ENCODE results near the gene GPANK1.

DNA sequence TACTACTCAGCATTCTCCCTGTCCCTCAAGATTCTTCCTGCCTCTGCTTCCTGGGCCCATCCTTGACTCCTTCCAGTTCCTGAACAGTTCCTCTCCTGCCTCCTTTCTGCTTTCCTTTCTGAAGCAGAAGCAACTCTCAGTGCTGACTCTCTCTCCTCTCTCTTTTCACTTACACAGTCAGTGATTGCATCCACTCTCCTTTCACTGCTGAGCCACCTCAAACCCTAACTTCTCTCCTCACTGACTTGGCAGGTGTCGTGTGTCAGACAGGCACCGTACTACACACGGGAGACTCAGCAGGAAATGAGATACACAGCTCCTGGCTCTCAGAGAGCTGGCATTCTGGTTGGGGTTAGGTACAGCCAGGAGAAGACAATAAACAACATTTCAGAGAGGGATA lies 32.8 kb upstream of the GPANK1 start:
- TF ChIP-seq, protein P1, sequence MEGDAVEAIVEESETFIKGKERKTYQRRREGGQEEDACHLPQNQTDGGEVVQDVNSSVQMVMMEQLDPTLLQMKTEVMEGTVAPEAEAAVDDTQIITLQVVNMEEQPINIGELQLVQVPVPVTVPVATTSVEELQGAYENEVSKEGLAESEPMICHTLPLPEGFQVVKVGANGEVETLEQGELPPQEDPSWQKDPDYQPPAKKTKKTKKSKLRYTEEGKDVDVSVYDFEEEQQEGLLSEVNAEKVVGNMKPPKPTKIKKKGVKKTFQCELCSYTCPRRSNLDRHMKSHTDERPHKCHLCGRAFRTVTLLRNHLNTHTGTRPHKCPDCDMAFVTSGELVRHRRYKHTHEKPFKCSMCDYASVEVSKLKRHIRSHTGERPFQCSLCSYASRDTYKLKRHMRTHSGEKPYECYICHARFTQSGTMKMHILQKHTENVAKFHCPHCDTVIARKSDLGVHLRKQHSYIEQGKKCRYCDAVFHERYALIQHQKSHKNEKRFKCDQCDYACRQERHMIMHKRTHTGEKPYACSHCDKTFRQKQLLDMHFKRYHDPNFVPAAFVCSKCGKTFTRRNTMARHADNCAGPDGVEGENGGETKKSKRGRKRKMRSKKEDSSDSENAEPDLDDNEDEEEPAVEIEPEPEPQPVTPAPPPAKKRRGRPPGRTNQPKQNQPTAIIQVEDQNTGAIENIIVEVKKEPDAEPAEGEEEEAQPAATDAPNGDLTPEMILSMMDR (IDR thresholded peaks at IDR 0.05), result no peak
- TF ChIP-seq, protein P2, sequence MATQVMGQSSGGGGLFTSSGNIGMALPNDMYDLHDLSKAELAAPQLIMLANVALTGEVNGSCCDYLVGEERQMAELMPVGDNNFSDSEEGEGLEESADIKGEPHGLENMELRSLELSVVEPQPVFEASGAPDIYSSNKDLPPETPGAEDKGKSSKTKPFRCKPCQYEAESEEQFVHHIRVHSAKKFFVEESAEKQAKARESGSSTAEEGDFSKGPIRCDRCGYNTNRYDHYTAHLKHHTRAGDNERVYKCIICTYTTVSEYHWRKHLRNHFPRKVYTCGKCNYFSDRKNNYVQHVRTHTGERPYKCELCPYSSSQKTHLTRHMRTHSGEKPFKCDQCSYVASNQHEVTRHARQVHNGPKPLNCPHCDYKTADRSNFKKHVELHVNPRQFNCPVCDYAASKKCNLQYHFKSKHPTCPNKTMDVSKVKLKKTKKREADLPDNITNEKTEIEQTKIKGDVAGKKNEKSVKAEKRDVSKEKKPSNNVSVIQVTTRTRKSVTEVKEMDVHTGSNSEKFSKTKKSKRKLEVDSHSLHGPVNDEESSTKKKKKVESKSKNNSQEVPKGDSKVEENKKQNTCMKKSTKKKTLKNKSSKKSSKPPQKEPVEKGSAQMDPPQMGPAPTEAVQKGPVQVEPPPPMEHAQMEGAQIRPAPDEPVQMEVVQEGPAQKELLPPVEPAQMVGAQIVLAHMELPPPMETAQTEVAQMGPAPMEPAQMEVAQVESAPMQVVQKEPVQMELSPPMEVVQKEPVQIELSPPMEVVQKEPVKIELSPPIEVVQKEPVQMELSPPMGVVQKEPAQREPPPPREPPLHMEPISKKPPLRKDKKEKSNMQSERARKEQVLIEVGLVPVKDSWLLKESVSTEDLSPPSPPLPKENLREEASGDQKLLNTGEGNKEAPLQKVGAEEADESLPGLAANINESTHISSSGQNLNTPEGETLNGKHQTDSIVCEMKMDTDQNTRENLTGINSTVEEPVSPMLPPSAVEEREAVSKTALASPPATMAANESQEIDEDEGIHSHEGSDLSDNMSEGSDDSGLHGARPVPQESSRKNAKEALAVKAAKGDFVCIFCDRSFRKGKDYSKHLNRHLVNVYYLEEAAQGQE (IDR thresholded peaks at IDR 0.05; ENCODE audit: insufficient read depth in 1 of 2, low read depth in 2 of 2, low read length in 1 of 2), result no peak
